GF-D8 (cell line): ENCODE results near the gene MAP9.
"Not testable (repeated sequence)": the region's sequence is repeated elsewhere in the genome, so short reads cannot be mapped to it uniquely, and the experiment has no call there.

ENCODE experiments used
- DNase-seq: peaks from one replicate; lab custom pipeline; 2025; lab: John Stamatoyannopoulos, UW

Gene MAP9

GRCh38 chr4:155342142-155342541, 34.6 kb downstream of the MAP9 start:
- no peak for DNase-seq

- no peak for DNase-seq
These were observed 36.8 kb downstream of the MAP9 start for GRCh38 chr4:155339999-155340398.

GRCh38 chr4:155339588-155339987, 37.2 kb downstream of the MAP9 start:
- no peak for DNase-seq

GRCh38 chr4:155338196-155338595, 38.6 kb downstream of the MAP9 start:
- no peak for DNase-seq

- DNase-seq, result no peak
These were observed 40.5 kb downstream of the MAP9 start for GRCh38 chr4:155336242-155336641.

GRCh38 chr4:155331478-155331877, 45.3 kb downstream of the MAP9 start:
- no peak for DNase-seq

DNA sequence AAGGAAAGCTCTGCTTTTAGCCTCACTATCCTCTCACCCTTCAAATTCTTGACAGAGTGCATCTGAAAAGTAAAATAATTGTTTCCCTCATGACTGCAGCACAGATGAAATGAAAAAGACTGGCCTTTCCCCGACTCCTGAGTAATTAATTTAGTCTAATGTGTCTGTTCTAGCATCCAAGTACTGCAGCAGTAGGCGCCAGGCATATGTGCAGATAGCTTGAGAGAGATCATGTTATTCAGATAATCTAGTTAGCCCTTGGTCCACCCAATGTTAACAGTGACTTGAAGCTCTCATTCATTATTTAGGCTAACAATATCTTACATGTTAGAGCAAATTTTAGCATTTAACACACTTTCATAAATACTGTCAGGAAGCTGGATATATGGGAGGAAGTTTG, 54.0 kb downstream of the MAP9 start:
- no peak for DNase-seq

DNA sequence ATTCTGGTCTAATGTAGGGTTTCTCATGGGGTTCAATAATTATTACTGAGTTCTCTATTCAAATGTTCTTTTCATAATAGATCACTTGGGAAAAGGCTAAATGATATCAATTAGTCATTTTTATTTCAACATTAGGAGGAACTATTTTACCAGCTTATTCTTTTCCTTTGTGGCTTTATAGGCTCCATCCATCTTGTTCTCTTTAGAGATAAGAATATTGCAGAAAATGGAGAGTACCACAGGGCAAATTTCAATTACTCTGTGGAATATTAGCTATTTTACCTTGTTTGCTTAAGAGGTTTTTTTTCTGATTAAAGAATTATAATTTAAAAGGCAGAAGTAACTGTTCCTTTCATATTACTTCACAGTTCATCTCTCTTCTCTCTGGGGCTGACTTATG, 55.8 kb downstream of the MAP9 start:
- no peak for DNase-seq

DNA sequence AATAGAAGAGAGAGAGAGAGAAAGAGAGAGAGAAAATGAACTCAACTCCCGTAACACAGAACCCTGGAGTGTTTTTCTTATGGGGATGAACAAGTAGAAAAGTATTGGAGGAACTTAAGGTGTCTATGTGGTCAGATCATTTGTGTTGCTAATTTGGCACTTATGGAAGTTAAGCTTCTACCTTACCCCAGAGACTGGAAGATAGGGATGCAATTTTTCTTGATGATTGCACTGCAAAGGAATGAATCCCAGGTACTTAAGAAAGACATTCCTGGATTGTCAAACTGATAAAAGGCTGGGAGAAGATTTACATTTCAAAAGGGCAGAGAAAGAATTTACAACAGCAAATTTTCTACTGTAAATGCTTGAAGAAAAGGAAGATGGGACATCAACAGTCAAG, 57.2 kb downstream of the MAP9 start:
- DNase-seq, result no peak

DNA sequence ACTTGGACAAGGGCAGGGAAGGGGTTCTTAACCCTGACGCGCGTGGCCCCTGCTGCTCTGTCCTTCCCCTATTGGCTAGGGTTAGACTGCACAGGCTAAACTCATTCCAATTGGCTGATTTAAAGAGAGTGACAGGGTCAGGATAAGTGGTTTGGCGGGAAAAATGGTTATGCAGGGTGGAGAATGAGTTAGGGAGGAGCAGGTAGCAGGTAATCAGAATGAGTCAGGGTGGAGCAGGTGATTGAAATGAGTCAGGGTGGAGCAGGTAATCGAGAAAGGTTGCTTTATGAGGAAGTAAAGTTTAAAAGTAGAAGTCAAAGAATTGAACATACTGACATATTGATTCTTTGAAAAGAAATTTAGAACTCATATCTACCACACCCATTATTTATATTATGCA, 64.7 kb downstream of the MAP9 start:
- DNase-seq, result not testable (repeated sequence)

DNA sequence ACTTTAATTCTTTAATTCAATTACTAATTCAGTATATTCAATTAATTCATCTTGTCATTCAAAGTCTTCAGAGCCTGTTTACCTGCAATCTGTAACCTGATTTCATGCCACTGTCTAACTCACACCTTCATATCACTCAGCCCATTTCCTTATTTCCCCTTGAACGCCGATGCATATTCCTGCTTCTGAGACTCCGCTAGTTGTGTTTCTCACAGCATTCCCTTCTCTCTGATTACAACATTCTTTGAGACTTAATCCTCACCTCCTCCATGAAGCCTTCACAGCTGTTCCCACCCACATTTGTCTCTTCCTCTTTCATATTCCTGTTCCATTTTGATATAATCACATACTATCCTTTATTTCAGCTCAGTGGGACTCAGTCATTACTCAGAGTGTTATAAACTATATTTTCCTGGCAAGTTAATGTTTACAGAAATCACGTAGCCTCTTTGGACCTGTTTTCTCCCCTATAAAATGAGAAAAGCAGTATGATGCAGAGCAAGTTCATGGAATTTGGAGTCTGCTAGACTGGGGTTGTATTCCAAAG, 69.0 kb downstream of the MAP9 start:
- DNase-seq, result no peak

DNA sequence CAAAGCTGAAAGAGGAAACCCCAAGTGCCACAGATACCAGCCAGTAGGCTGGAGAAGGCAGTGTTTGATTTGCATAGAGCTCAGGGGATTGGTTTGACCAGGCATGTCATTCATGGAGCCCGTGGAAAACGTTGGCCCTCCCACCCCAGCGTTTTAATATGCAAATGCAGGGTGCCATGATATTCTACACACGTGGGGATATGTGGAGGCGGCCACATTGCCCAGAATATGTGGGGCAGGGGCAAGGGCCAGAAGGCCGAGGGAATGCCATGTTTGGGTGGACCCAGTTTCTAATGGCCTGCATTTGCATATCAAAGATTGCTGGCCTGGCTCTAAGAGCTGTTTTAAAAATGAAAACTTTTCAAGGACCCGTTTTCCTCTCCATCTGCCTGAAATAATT, 71.1 kb downstream of the MAP9 start:
- no peak for DNase-seq

DNA sequence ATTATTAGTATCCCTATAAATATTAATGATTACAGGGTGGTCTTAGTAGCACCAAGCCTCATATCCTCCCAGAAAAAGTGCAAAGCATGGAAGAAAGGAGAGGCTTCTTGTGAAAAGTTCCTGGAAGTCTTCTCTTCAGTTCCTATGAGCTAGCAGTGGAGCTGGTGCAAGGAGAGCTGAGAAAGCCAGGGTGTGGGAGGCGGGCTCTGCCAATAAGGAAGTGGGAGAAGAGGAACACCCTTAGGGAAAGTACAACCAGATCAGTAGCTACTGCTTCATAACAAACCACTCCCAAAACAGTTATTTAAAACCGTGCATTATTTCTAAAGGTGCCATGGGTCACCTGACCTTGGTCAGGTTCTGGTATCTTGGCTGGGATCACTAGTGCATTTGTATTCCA, 72.4 kb downstream of the MAP9 start:
- no peak for DNase-seq

GRCh38 chr4:155299103-155299502, 77.7 kb downstream of the MAP9 start:
- DNase-seq, result no peak
